WTC11 (cell line): ENCODE measurements around the gene PDE1C. TPM values are rescaled to one million over a fixed set of nuclear protein-coding genes. Genes with fewer than 3 reads are reported as not detected.

Source experiments
- ATAC-seq: fragments of 200-7000 bp; cut with Tn5 transposase; 2 replicates; pipeline ENCODE4 v1.10.0; 2021; ENCODE audit warnings: mild to moderate bottlenecking, moderate library complexity
- CTCF ChIA-PET: fragments of 300-600 bp; sonication (Branson Sonifier 250); formaldehyde crosslinking; loops from one replicate; lab custom pipeline; 2021; ENCODE audit warnings: antibody characterized with exemption; lab: Charles Lee
- POLR2A ChIA-PET: fragments of 350-600 bp; sonication (Branson Sonifier 250); formaldehyde crosslinking; loops from one replicate; lab custom pipeline; 2021; ENCODE audit warnings: antibody characterized with exemption; lab: Charles Lee
- DNase-seq: peaks from one replicate; pipeline ENCODE4 v3.0.0; 2021; ENCODE audit warnings: low spot score
- H3K27ac Mint-ChIP-seq: 2 replicates; pipeline ENCODE4 v1.8.0; 2021; ENCODE audit warnings: mixed read lengths
- H3K27me3 Mint-ChIP-seq: 2 replicates; pipeline ENCODE4 v1.8.0; 2021; ENCODE audit warnings: low read depth, mild to moderate bottlenecking, moderate library complexity, mixed read lengths
- H3K36me3 Mint-ChIP-seq: 2 replicates; pipeline ENCODE4 v1.8.0; 2021; ENCODE audit warnings: mixed read lengths
- H3K4me1 Mint-ChIP-seq: 2 replicates; pipeline ENCODE4 v1.8.0; 2022; ENCODE audit warnings: mixed read lengths
- H3K4me3 Mint-ChIP-seq: 2 replicates; pipeline ENCODE4 v1.8.0; 2021; ENCODE audit warnings: mild to moderate bottlenecking, moderate library complexity, mixed read lengths
- H3K9me3 Mint-ChIP-seq: 2 replicates; pipeline ENCODE4 v1.8.0; 2021; ENCODE audit warnings: mixed read lengths
- FOXK1 ChIP-seq: sonication (generic); formaldehyde crosslinking; IDR thresholded peaks from 2 replicates; pipeline ENCODE4 v1.8.0; 2022; ENCODE audit warnings: mild to moderate bottlenecking, moderate library complexity, missing genetic modification reagents
- GABPB1 ChIP-seq: sonication (generic); formaldehyde crosslinking; IDR thresholded peaks from 2 replicates; pipeline ENCODE4 v1.8.1; 2023; ENCODE audit warnings: mild to moderate bottlenecking, missing genetic modification reagents
- GTF2I ChIP-seq: fragments of 250-450 bp; sonication (Bioruptor Pico); conservative IDR thresholded peaks from 2 replicates; pipeline ENCODE4 v1.4.0; 2021; ENCODE audit warnings: mild to moderate bottlenecking
- NFYB ChIP-seq: sonication (generic); formaldehyde crosslinking; conservative IDR thresholded peaks from 2 replicates; pipeline ENCODE4 v1.8.0; 2022; ENCODE audit warnings: low read depth, missing genetic modification reagents
- NR2C2 ChIP-seq: sonication (generic); formaldehyde crosslinking; IDR thresholded peaks from 2 replicates; pipeline ENCODE4 v1.8.0; 2022; ENCODE audit warnings: mild to moderate bottlenecking, missing genetic modification reagents
- SOX15 ChIP-seq: fragments of 250-450 bp; sonication (Bioruptor Pico); IDR thresholded peaks from 2 replicates; pipeline ENCODE4 v1.9.0; 2021; ENCODE audit warnings: mild to moderate bottlenecking
- ZNF263 ChIP-seq: sonication (generic); formaldehyde crosslinking; IDR thresholded peaks from 2 replicates; pipeline ENCODE4 v1.8.1; 2022; ENCODE audit warnings: low read depth, mild to moderate bottlenecking, moderate library complexity, missing genetic modification reagents
- ZNF416 ChIP-seq: fragments of 250-450 bp; sonication (Bioruptor Pico); IDR thresholded peaks from 2 replicates; pipeline ENCODE4 v1.9.0; 2021; ENCODE audit warnings: mild to moderate bottlenecking, inconsistent platforms
- total RNA-seq: library from RNA; stranded (reverse); gene quantifications from 3 replicates; pipeline ENCODE4 v1.2.3, GENCODE V29; 2021
- TF ChIP-seq, protein P1 (sequence below): sonication (generic); formaldehyde crosslinking; IDR thresholded peaks from 2 replicates; pipeline ENCODE4 v1.8.0; 2023; ENCODE audit warnings: missing genetic modification reagents, mild to moderate bottlenecking, borderline replicate concordance
- TF ChIP-seq, protein P2 (sequence below): fragments of 250-450 bp; sonication (Bioruptor Pico); IDR thresholded peaks from 2 replicates; pipeline ENCODE4 v1.9.0; 2021; ENCODE audit warnings: moderate library complexity, mild to moderate bottlenecking, inconsistent platforms, borderline replicate concordance
- TF ChIP-seq, protein P3 (sequence below): fragments of 250-450 bp; sonication (Bioruptor Pico); IDR thresholded peaks from 2 replicates; pipeline ENCODE4 v1.9.0; 2021; ENCODE audit warnings: mild to moderate bottlenecking, borderline replicate concordance
- TF ChIP-seq, protein P4 (sequence below): sonication (generic); formaldehyde crosslinking; IDR thresholded peaks from 2 replicates; pipeline ENCODE4 v1.8.0; 2022; ENCODE audit warnings: mild to moderate bottlenecking, missing genetic modification reagents
- TF ChIP-seq, protein P5 (sequence below): sonication (generic); formaldehyde crosslinking; IDR thresholded peaks from 2 replicates; pipeline ENCODE4 v1.8.1; 2022; ENCODE audit warnings: missing genetic modification reagents, borderline replicate concordance
- TF ChIP-seq, protein P6 (sequence below): sonication (generic); formaldehyde crosslinking; IDR thresholded peaks from 2 replicates; pipeline ENCODE4 v1.8.1; 2022; ENCODE audit warnings: low read depth, missing genetic modification reagents, borderline replicate concordance

Gene PDE1C
- total RNA-seq, 1 experiment from 2014 or later: 0.55 TPM

DNA sequence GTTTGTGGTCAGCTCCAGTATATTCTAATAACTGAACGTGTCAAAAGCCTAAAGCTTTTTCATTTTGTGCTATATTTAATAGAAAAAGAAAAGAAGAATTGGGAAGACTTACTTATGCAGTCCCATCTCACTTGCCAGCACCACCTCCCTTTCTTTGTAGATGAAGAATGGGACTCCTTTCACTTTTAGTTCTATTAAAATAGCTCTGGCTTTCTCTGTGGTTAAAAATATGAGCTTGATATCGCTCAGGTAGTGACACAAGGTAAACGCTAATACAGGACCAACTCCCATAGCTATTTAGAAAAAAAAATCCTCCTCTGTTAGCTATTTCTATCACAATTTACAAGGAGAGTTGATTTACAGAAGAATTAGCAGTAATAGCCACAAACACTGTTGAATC, 176.8 kb downstream of the PDE1C start:
- ChIA-PET POLR2A (no interaction called here), CTCF (interaction anchor here (0.6 to 1.7 kb wide), 2 partner anchors 11 to 38 kb away, joined by 3 to 4 read pairs; no protein-coding TSS in a partner anchor)
- TF ChIP-seq, protein P1, sequence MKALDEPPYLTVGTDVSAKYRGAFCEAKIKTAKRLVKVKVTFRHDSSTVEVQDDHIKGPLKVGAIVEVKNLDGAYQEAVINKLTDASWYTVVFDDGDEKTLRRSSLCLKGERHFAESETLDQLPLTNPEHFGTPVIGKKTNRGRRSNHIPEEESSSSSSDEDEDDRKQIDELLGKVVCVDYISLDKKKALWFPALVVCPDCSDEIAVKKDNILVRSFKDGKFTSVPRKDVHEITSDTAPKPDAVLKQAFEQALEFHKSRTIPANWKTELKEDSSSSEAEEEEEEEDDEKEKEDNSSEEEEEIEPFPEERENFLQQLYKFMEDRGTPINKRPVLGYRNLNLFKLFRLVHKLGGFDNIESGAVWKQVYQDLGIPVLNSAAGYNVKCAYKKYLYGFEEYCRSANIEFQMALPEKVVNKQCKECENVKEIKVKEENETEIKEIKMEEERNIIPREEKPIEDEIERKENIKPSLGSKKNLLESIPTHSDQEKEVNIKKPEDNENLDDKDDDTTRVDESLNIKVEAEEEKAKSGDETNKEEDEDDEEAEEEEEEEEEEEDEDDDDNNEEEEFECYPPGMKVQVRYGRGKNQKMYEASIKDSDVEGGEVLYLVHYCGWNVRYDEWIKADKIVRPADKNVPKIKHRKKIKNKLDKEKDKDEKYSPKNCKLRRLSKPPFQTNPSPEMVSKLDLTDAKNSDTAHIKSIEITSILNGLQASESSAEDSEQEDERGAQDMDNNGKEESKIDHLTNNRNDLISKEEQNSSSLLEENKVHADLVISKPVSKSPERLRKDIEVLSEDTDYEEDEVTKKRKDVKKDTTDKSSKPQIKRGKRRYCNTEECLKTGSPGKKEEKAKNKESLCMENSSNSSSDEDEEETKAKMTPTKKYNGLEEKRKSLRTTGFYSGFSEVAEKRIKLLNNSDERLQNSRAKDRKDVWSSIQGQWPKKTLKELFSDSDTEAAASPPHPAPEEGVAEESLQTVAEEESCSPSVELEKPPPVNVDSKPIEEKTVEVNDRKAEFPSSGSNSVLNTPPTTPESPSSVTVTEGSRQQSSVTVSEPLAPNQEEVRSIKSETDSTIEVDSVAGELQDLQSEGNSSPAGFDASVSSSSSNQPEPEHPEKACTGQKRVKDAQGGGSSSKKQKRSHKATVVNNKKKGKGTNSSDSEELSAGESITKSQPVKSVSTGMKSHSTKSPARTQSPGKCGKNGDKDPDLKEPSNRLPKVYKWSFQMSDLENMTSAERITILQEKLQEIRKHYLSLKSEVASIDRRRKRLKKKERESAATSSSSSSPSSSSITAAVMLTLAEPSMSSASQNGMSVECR: no peak
- TF ChIP-seq FOXK1 (CRISPR knock-in tag): no peak
- TF ChIP-seq SOX15 (CRISPR knock-in tag): no peak
- TF ChIP-seq, protein P2, sequence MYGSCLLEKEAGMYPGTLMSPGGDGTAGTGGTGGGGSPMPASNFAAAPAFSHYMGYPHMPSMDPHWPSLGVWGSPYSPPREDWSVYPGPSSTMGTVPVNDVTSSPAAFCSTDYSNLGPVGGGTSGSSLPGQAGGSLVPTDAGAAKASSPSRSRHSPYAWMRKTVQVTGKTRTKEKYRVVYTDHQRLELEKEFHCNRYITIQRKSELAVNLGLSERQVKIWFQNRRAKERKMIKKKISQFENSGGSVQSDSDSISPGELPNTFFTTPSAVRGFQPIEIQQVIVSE: no peak
- TF ChIP-seq NR2C2 (CRISPR knock-in tag): no peak
- TF ChIP-seq GABPB1 (CRISPR knock-in tag): no peak
- TF ChIP-seq, protein P3, sequence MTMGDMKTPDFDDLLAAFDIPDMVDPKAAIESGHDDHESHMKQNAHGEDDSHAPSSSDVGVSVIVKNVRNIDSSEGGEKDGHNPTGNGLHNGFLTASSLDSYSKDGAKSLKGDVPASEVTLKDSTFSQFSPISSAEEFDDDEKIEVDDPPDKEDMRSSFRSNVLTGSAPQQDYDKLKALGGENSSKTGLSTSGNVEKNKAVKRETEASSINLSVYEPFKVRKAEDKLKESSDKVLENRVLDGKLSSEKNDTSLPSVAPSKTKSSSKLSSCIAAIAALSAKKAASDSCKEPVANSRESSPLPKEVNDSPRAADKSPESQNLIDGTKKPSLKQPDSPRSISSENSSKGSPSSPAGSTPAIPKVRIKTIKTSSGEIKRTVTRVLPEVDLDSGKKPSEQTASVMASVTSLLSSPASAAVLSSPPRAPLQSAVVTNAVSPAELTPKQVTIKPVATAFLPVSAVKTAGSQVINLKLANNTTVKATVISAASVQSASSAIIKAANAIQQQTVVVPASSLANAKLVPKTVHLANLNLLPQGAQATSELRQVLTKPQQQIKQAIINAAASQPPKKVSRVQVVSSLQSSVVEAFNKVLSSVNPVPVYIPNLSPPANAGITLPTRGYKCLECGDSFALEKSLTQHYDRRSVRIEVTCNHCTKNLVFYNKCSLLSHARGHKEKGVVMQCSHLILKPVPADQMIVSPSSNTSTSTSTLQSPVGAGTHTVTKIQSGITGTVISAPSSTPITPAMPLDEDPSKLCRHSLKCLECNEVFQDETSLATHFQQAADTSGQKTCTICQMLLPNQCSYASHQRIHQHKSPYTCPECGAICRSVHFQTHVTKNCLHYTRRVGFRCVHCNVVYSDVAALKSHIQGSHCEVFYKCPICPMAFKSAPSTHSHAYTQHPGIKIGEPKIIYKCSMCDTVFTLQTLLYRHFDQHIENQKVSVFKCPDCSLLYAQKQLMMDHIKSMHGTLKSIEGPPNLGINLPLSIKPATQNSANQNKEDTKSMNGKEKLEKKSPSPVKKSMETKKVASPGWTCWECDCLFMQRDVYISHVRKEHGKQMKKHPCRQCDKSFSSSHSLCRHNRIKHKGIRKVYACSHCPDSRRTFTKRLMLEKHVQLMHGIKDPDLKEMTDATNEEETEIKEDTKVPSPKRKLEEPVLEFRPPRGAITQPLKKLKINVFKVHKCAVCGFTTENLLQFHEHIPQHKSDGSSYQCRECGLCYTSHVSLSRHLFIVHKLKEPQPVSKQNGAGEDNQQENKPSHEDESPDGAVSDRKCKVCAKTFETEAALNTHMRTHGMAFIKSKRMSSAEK: no peak
- TF ChIP-seq, protein P4, sequence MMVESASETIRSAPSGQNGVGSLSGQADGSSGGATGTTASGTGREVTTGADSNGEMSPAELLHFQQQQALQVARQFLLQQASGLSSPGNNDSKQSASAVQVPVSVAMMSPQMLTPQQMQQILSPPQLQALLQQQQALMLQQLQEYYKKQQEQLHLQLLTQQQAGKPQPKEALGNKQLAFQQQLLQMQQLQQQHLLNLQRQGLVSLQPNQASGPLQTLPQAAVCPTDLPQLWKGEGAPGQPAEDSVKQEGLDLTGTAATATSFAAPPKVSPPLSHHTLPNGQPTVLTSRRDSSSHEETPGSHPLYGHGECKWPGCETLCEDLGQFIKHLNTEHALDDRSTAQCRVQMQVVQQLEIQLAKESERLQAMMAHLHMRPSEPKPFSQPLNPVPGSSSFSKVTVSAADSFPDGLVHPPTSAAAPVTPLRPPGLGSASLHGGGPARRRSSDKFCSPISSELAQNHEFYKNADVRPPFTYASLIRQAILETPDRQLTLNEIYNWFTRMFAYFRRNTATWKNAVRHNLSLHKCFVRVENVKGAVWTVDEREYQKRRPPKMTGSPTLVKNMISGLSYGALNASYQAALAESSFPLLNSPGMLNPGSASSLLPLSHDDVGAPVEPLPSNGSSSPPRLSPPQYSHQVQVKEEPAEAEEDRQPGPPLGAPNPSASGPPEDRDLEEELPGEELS (CRISPR knock-in tag): no peak
- Mint-ChIP-seq H3K4me1 (peaks cover 4% of the 10 kb centered on the region; the same call in 1 of the 2 replicates), H3K9me3 (peaks cover 4% of the 10 kb centered on the region; the same call in 1 of the 2 replicates), H3K36me3 (no peaks in the 10 kb centered on the region), H3K27ac (no peak overlapping the region), H3K4me3 (no peak overlapping the region), H3K27me3 (no peaks in the 10 kb centered on the region; the same call in none of the 2 replicates)
- DNase-seq: no peak
- ATAC-seq: no peak

DNA sequence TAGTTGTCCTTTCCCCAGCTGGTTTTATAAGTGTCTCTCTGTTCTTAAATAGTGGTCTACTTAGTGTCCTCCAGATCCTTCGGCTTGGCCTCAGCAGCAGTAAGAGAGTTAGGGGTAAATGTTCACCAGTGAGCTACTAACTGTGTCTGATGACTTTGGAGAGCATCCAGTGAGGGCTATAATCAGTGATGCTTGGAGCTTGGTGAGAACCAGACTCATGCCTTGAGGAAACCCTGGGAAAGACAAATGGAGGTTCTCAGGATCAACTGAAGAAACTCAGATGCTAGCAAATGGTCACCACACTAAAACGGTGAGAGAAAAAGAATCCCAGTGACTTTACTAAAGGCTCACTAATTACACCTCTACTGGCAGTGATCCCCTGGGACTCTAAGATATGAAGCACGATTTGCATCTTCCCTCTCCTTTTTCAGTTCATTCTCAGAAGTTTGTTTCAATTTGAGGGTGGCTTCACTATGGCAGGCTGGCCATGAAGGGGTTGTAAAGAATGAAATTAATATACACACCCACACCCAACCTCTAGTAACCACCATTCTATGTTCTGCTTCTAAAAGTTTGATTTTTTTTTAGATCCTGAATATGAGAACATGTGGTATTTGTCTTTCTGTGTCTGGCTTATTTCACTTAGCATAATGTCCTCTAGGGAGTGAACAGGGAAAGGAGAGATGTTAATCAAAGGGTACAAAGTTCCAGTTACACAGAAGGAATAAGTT, 177.9 kb downstream of the PDE1C start:
- no peak for ATAC-seq
- H3K9me3 Mint-ChIP-seq: peaks cover 4% of the 10 kb centered on the region; the same call in 1 of the 2 replicates
- no peak overlapping the region for H3K27ac Mint-ChIP-seq
- peaks cover 4% of the 10 kb centered on the region; the same call in 1 of the 2 replicates for H3K4me1 Mint-ChIP-seq
- ChIA-PET CTCF (no interaction called here), POLR2A (no interaction called here)
- no peak overlapping the region for H3K4me3 Mint-ChIP-seq
- no peak for TF ChIP-seq ZNF263
- TF ChIP-seq GTF2I: no peak
- no peak for TF ChIP-seq ZNF416 (CRISPR knock-in tag)
- TF ChIP-seq NR2C2 (CRISPR knock-in tag): no peak
- TF ChIP-seq NFYB (CRISPR knock-in tag): no peak
- TF ChIP-seq, protein P5, sequence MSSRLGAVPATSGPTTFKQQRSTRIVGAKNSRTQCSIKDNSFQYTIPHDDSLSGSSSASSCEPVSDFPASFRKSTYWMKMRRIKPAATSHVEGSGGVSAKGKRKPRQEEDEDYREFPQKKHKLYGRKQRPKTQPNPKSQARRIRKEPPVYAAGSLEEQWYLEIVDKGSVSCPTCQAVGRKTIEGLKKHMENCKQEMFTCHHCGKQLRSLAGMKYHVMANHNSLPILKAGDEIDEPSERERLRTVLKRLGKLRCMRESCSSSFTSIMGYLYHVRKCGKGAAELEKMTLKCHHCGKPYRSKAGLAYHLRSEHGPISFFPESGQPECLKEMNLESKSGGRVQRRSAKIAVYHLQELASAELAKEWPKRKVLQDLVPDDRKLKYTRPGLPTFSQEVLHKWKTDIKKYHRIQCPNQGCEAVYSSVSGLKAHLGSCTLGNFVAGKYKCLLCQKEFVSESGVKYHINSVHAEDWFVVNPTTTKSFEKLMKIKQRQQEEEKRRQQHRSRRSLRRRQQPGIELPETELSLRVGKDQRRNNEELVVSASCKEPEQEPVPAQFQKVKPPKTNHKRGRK (CRISPR knock-in tag): no peak
- TF ChIP-seq, protein P6, sequence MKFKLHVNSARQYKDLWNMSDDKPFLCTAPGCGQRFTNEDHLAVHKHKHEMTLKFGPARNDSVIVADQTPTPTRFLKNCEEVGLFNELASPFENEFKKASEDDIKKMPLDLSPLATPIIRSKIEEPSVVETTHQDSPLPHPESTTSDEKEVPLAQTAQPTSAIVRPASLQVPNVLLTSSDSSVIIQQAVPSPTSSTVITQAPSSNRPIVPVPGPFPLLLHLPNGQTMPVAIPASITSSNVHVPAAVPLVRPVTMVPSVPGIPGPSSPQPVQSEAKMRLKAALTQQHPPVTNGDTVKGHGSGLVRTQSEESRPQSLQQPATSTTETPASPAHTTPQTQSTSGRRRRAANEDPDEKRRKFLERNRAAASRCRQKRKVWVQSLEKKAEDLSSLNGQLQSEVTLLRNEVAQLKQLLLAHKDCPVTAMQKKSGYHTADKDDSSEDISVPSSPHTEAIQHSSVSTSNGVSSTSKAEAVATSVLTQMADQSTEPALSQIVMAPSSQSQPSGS: no peak
- DNase-seq: no peak
- no peaks in the 10 kb centered on the region; the same call in none of the 2 replicates for H3K27me3 Mint-ChIP-seq
- no peaks in the 10 kb centered on the region for H3K36me3 Mint-ChIP-seq
